Mammary epithelial cell (primary cell): ENCODE data around the gene PTPRT.

ENCODE experiments used
- CTCF ChIP-seq, 2 donors: IDR thresholded peaks in 1 of 2; conservative IDR thresholded peaks in 1 of 2; 2 replicates each; pipeline ENCODE4 v1.5.1; 2011 to 2012; ENCODE audit warnings: inconsistent platforms in 2 of 2, low read length in 2 of 2, mild to moderate bottlenecking in 2 of 2, control low read depth in 1 of 2, low read depth in 1 of 2; ENCODE audit not compliant: insufficient read depth in 1 of 2; ENCODE audit errors: extremely low read depth in 1 of 2
- EZH2 ChIP-seq: IDR thresholded peaks from 2 replicates; pipeline ENCODE4 v1.6.1; 2012; ENCODE audit warnings: low read length, inconsistent platforms, borderline replicate concordance

- TF ChIP-seq CTCF (conservative IDR thresholded peaks at IDR 0.05 in 1 of 2, IDR thresholded peaks at IDR 0.05 in 1 of 2; ENCODE audit: extremely low read depth in 1 of 2, insufficient read depth in 1 of 2, low read depth in 1 of 2, low read length in 2 of 2) (no peak), EZH2 (no peak)
These were observed 270.4 kb downstream of the PTPRT start for GRCh38 chr20:42919316-42919715.
